ENCODE results near the gene SLC1A4. TPM values are rescaled to one million over a fixed set of nuclear protein-coding genes. Genes with fewer than 3 reads are reported as not detected.
A peak's percentile ranks its signal among the peaks of the same experiment; 100 is the strongest.
"Not testable (repeated sequence)": the region's sequence is repeated elsewhere in the genome, so short reads cannot be mapped to it uniquely, and the experiment has no call there.

SLC1A4 gene
- total RNA-seq, 2 experiments from 2014 or later = 26.8 to 27.0 TPM

DNA sequence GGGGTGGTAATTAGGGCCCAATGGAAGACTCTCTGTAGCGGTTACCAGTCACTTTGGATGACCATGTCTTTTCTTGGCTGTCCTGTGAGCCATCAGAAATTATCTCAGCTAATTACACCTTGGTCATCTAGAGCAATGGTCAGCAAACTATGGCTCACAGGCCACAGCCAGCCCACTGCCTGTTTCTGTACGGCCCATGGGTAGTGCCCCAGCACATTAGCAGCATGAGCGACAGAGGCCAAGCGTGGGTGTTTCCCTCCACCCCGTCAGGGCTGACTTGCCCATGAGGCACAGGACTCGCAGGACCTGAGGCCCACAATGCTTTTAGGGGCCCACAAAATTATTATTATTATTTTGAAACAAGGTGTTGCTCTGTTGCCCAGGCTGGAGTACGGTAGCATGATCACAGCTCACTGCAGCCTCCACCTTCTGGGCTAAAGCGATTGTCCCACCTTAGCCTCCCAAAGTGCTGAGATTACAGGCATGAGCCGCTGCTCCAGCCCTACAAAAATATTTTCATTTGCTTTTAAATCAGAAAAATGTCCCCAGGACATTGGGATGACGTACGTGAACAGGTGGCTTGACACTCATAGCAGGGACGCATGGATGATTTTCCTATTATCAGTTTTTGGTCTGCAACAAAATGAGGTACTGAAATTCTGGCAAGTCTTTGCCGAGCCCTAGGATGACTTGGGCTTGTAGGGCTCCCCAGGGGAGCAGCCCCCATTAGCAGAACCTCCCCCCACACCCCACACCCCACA lies 37.7 kb downstream of the SLC1A4 start:
- POLR2A ChIA-PET = no interaction called here
- no peaks in the 10 kb centered on the region for H3K9me3 Mint-ChIP-seq
- H3K4me3 Mint-ChIP-seq = no peak overlapping the region
- H3K36me3 Mint-ChIP-seq = peaks cover 5% of the 10 kb centered on the region
- no peak for ATAC-seq (ENCODE audit: low read depth)
- no peak for DNase-seq
- H3K27ac Mint-ChIP-seq = no peak overlapping the region
- no peaks in the 10 kb centered on the region for H3K27me3 Mint-ChIP-seq
- peaks cover 16% of the 10 kb centered on the region for H3K4me1 Mint-ChIP-seq

DNA sequence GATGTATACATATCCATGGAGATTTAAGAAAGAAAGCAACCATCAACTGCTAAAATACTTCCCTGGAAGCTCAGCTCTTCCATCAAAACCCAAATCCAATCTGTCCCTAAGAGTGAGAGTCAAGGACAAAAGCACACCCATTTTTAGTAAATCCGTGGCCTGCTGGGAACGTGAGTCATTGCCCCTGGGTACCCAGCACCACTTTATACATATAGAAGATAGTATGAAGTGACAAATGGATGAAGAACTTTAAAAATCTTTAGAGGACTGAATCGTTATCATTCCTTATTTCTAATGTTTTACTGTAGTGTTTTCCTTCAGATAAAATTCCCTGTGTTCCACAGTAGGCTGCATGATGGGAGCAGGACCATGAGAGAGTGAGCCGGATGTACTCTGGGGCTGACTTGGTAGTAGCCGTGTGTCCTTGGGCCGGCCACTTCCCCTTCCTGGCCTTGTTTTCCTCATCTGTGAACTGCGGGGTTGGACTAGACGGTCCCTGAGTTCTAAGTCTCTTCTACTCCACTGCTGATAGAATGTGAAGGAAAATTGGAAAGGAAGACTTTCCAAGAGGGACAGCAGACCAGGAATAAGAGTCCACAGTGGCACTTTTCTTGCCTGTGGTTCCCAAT lies 38.5 kb downstream of the SLC1A4 start:
- Mint-ChIP-seq H3K4me1 (peaks cover 24% of the 10 kb centered on the region), H3K27me3 (no peaks in the 10 kb centered on the region), H3K9me3 (no peaks in the 10 kb centered on the region), H3K4me3 (no peak overlapping the region), H3K36me3 (peaks cover 5% of the 10 kb centered on the region), H3K27ac (no peak overlapping the region)
- DNase-seq (no peak), ATAC-seq (ENCODE audit: low read depth) (no peak)
- POLR2A ChIA-PET = no interaction called here

DNA sequence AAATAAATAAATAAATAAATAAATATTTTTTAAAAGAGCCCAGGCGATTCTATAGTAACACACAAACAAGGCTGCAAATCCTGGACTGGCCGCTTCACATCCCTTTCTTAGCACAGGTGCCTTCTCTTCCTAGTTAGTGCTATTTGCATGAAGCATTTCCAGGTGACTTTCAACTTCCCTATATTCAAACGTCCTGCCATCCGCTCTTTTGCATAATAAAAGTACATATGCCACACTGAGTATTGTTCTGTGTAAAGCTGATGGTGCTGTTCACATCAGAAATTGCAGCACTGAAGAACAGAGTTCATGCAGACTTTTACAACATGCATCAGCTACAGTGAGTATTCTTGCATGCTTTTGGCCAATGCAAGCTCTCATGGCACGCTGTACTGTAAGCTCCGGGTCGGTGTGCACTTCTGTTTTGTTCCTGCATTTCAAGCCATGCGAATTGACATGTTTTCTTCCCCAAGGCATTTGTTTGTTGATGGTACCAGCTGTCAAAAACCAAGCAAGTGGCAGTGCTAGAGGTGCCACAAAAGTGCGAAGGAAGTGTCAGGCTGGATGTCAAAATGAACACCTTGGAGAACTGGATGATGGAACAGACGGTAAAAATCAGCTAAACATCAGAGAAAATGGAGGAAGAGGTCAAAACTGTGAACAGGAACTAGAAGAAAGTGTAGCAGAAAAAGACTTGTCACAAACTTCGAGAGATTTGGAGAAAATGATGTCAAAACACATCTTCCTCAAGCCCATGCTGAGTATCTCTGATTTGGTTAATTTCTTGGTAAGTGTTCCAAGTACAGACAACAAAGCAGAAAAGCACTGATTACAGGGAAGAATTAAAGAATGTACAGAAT lies 41.5 kb downstream of the SLC1A4 start:
- ATAC-seq (ENCODE audit: low read depth) = no peak
- Mint-ChIP-seq H3K4me3 (no peak overlapping the region), H3K27ac (no peak overlapping the region), H3K9me3 (no peaks in the 10 kb centered on the region), H3K27me3 (no peaks in the 10 kb centered on the region), H3K36me3 (peaks cover 3% of the 10 kb centered on the region), H3K4me1 (peaks cover 23% of the 10 kb centered on the region)
- POLR2A ChIA-PET = interaction anchor here (1.0 to 1.4 kb wide), 2 partner anchors 38 to 113 kb away, joined by 3 to 4 read pairs; no protein-coding TSS in a partner anchor
- DNase-seq = no peak

DNA sequence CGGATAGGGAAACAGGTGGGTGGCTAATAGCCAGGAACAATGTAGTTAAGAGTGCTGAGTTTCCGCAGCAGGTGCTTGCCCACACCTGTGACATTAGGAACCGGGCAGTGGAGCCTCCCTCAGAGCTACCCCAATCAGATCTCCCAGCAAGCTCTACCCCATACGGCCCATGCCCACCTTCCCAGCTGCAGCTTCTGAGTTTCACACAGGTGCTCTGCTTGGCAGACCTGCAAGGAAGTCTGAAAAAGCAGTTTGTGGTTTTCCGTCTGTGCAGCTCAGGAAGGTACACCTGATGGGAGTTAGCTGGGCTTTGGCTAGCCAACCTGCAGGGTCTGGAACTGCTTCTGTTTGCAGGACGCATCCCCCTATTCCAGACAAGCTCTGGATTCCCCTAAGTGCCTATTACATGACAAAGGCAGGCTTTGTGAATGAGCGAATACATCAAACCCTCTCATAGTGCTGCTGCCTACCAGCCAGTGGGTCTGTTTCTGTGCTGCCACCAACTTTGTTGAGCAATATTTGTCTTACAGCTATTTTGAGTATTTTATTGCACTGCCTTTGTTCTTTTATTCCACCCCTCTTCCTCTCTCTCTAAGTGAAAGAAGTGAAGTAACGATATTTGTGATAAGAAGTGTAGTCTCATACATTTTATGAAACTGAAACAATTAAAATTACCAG lies 42.3 kb downstream of the SLC1A4 start:
- Mint-ChIP-seq H3K27me3 (no peaks in the 10 kb centered on the region), H3K4me3 (peak overlapping the region; percentile 42), H3K4me1 (peaks cover 20% of the 10 kb centered on the region), H3K36me3 (no peaks in the 10 kb centered on the region), H3K27ac (peak overlapping the region; percentile 25), H3K9me3 (no peaks in the 10 kb centered on the region)
- ATAC-seq (ENCODE audit: low read depth) (peak; percentile 43), DNase-seq (no peak)
- POLR2A ChIA-PET = interaction anchor here (1.4 kb wide), 1 partner anchor 39 kb away, joined by 4 read pairs; no protein-coding TSS in a partner anchor

DNA sequence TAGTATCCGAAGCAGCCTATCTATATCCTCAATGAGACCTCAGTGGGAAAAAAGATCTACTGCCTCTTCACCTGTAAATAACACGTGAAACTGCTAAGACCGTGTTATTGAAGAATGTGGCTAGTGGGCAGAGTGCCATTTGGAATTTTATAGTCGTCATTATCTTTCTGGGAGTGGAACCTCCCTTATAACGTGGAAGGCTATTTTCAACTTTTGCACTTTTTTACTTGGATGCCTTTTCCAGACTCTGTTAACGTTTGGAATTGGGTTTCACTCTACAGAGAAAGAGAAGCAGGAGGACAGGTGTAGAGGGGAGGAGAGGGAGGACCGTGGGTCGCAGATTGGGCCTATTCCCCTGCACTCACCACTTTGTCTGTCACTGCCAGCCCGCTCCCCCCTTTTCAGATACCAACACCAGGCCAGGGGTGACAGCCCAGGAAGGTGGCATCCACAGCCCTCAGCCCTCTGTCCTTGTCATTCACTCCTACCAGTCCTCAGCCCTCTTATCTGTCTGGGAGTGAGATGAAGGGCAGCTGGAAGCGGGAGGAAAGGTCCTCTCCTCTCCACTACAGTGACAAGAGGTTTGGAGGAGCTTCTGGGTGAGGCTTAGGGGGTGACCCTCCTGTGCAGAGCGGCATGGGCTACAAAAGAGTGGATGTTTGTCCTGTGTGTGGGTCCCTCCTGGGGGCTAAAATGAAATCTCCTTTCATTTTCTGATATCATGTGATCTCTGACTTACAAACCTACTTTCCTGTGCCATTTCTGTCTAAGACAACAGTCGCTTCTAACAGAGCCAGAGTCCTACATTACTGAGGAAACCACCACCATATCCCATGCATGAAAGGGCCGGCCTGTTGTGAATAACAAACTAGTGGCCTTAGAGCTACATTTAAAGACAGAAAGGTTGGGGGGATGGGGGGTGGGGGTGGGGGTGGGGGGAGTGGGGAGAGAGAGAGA lies 43.1 kb downstream of the SLC1A4 start:
- Mint-ChIP-seq H3K4me3 (peak overlapping the region; percentile 42), H3K4me1 (peaks cover 20% of the 10 kb centered on the region), H3K27me3 (no peaks in the 10 kb centered on the region), H3K9me3 (no peaks in the 10 kb centered on the region), H3K36me3 (no peaks in the 10 kb centered on the region), H3K27ac (peak overlapping the region; percentile 25)
- peak; percentile 45 for ATAC-seq (ENCODE audit: low read depth)
- POLR2A ChIA-PET = interaction anchor here (0.8 to 1.4 kb wide), 3 partner anchors 40 to 115 kb away, joined by 3 to 4 read pairs (median 3); no protein-coding TSS in a partner anchor
- no peak for DNase-seq

DNA sequence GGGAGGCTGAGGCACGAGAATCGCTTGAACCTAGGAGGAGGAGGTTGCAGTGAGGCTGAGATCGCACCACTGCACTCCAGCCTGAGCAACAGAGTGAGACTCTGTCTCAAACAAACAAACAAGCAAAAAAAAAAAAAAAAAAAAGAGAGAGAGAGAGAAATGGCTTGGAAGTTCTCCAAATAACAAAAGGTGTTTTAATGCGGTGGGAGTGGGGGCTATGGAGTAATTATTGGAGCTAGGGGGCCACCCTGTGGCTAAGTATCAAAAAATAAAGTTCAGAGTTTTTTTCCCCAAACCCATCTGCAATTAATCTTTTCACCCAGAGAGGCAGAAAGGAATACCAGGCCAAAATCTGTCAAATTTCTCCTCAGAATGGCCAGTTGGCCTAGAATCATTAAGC lies 44.0 kb downstream of the SLC1A4 start:
- ATAC-seq (ENCODE audit: low read depth) = no peak
- Mint-ChIP-seq H3K9me3 (no peaks in the 10 kb centered on the region), H3K27me3 (no peaks in the 10 kb centered on the region), H3K4me3 (no peak overlapping the region), H3K4me1 (peaks cover 21% of the 10 kb centered on the region), H3K36me3 (peaks cover 1% of the 10 kb centered on the region), H3K27ac (no peak overlapping the region)
- no peak for DNase-seq
- POLR2A ChIA-PET = interaction anchor here (0.7 to 1.2 kb wide), 5 partner anchors 86 to 169 kb away, joined by 3 to 4 read pairs (median 3); no protein-coding TSS in a partner anchor

DNA sequence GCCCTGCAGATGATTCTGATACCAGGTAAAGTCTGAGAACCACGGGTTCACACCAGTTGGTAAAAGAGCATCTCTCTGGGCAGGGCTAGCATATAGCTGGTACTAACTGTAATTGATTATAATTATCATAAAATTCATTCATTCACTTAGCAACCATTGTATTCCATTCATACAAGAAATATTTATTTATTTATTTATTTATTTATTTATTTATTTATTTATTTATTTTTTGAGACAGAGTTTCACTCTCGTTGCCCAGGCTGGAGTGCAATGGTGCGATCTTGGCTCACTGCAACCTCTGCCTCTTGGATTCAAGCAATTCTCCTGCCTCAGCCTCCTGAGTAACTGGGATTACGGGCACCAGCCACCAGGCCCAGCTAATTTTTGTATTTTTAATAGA lies 44.5 kb downstream of the SLC1A4 start:
- peak; percentile 24 for ATAC-seq (ENCODE audit: low read depth)
- not testable (repeated sequence) for H3K27me3 Mint-ChIP-seq, H3K9me3 Mint-ChIP-seq, DNase-seq, H3K4me3 Mint-ChIP-seq, H3K36me3 Mint-ChIP-seq, H3K27ac Mint-ChIP-seq
- POLR2A ChIA-PET = interaction anchor here (0.7 to 1.2 kb wide), 4 partner anchors 87 to 169 kb away, joined by 3 to 4 read pairs (median 4); no protein-coding TSS in a partner anchor
- H3K4me1 Mint-ChIP-seq = peaks cover 23% of the 10 kb centered on the region

DNA sequence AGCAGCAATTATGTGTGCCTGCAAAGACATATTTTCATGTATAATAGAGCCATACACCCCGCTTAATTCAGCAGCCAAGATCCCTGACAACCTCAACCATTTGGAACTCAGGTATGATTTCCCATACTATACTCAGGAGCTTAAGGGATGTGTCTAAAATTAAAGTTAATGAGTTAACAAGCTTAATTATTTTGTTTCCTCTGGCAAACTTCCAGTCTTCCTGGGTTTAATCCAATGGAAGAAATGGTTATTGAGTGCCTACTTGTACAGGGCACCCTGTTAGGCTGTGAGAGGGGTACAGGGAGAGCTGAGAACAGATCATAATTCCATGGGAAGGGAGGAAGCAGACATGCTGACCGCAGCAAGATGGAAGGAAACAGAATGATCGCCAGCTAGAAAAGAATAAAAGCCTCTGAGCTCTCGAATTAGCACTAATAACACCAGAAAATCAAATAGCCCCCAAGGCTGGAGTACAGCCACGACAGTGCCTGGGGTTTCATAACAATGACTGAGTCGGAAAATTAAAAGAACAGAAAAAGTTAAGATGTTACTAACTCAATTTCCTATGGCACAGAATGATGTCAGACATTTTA lies 46.2 kb downstream of the SLC1A4 start:
- H3K36me3 Mint-ChIP-seq = peaks cover 3% of the 10 kb centered on the region
- ATAC-seq (ENCODE audit: low read depth) = no peak
- POLR2A ChIA-PET = interaction anchor here (0.7 kb wide), 1 partner anchor 734 kb away, joined by 3 read pairs; no protein-coding TSS in a partner anchor

DNA sequence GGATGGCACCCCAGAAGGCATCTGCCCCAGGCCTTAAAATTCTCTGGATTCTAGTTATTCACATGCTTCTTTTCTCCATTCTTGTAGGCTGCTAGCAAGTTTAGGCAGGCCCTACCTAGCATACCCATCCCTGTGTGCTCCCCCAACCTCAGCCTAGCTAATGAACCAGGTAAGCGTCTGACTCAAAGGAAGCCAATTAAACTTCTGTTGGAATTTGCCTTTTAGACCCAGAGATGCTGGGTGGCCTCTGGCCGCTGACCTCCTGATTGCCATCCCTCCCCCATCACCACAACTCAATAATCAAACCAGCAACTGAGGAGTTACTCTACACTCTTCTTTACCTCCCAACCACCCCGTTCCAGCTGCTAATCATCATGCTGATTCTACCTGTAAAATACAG lies 48.0 kb downstream of the SLC1A4 start:
- Mint-ChIP-seq H3K4me1 (peaks cover 19% of the 10 kb centered on the region), H3K36me3 (peaks cover 3% of the 10 kb centered on the region), H3K27ac (no peak overlapping the region), H3K27me3 (peaks cover 2% of the 10 kb centered on the region), H3K9me3 (no peaks in the 10 kb centered on the region), H3K4me3 (no peak overlapping the region)
- POLR2A ChIA-PET = interaction anchor here (0.6 kb wide), 1 partner anchor 175 kb away, joined by 4 read pairs; no protein-coding TSS in a partner anchor
- ATAC-seq (ENCODE audit: low read depth) = no peak
- DNase-seq = no peak

More for the DNA sequence above, 46.2 kb downstream of the SLC1A4 start:
- Mint-ChIP-seq H3K4me3 (no peak overlapping the region), H3K4me1 (peaks cover 29% of the 10 kb centered on the region), H3K9me3 (no peaks in the 10 kb centered on the region), H3K27ac (no peak overlapping the region), H3K27me3 (peaks cover 2% of the 10 kb centered on the region)
- no peak for DNase-seq

DNA sequence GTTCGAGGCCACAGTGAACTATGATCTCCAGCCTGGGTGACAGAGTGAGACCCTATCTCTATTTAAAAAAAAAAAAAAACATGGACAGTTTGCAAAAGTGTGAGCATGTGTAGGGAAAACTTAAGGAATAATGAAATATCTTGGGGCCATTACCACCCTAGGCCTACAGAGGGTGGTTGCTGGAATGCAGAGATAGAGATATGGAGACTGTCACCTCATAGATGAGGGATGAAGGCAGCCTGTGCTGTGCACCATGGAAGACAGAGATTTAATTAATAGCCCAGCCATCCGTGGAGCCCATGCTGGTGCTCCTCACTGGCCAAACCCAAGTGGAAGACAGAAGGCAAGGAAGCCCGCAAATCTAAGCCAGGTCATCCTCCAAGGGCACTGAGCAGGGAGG lies 50.4 kb downstream of the SLC1A4 start:
- Mint-ChIP-seq H3K9me3 (peaks cover 9% of the 10 kb centered on the region), H3K4me1 (peaks cover 18% of the 10 kb centered on the region), H3K4me3 (no peak overlapping the region), H3K27ac (peak overlapping the region; percentile 13), H3K27me3 (peaks cover 2% of the 10 kb centered on the region), H3K36me3 (peaks cover 13% of the 10 kb centered on the region)
- no peak for ATAC-seq (ENCODE audit: low read depth)
- DNase-seq = no peak
- POLR2A ChIA-PET = no interaction called here

DNA sequence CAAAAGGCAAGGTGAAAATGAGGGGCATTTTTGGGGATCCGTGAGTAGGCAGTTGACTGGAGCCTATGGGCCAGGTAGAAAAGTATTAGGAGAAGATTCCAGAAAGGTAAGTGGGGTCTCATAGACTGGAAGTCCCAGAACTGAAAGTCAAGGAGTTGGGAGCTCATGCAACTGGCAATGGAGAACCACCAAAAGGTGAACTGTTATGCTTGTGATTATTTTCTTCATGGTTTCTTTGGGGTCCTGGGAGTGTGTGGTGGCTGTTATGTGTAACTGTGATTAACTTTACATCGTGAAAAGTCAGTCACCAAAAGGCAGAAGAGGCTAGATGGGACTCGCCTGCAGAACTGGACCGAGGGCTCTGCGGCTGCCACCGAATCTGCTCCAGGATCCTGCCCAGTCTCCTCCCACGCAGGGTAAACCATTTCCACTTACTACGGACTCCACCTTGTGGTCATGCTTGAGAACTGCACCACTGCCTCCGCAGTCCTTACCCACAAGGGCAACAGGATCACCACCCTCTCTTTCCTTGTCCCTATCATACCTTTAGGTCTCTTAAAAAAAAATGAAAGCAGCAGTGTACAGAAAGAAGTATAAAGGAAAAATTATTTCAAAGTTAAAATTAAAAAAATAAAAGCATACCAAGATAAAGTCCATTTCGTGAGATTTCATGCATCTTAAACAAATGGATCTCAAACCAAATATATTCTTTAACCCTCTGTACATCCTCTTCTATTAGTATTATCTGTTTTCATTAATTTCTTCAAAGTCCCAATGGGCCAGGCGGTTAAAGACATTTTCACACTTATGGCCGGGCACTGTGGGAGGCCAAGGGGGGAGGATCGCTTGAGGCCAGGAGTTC lies 51.4 kb downstream of the SLC1A4 start:
- POLR2A ChIA-PET = interaction anchor here (0.7 kb wide), 1 partner anchor 123 kb away, joined by 4 read pairs; no protein-coding TSS in a partner anchor
- Mint-ChIP-seq H3K9me3 (peaks cover 13% of the 10 kb centered on the region), H3K4me1 (peaks cover 18% of the 10 kb centered on the region), H3K27me3 (peaks cover 2% of the 10 kb centered on the region), H3K4me3 (peak overlapping the region; percentile 28), H3K36me3 (peaks cover 20% of the 10 kb centered on the region), H3K27ac (no peak overlapping the region)
- DNase-seq = peak; percentile 70
- ATAC-seq (ENCODE audit: low read depth) = peak; percentile 94

All from activated naive CD8-positive, alpha-beta T cell treated with anti-CD3 and anti-CD28 coated beads, Interleukin-2, amount 10 ng/mL, durations not matched to agents 7 days and 5 days (primary cell).